Skeletal muscle tissue (tissue), 4 donors: ENCODE results near the gene SEPTIN11. TPM values are rescaled to one million over a fixed set of nuclear protein-coding genes. Genes with fewer than 3 reads are reported as not detected.

Source experiments
- H3K27ac ChIP-seq: one replicate; pipeline ENCODE4 v1.7.0; 2013; ENCODE audit warnings: mild to moderate bottlenecking, low read depth, low read length, inconsistent platforms
- H3K27me3 ChIP-seq, 3 donors: one replicate each; pipeline ENCODE4 v1.7.0; 2013; ENCODE audit warnings: low read length in 3 of 3; ENCODE audit not compliant: control insufficient read depth in 3 of 3, insufficient read depth in 3 of 3
- H3K36me3 ChIP-seq, 3 donors: one replicate each; pipeline ENCODE4 v1.7.0; 2013; ENCODE audit warnings: low read length in 3 of 3; ENCODE audit not compliant: control insufficient read depth in 3 of 3, insufficient read depth in 3 of 3
- H3K4me1 ChIP-seq, 3 donors: one replicate each; pipeline ENCODE4 v1.7.0; 2013; ENCODE audit warnings: low read length in 3 of 3, mild to moderate bottlenecking in 3 of 3; ENCODE audit not compliant: control insufficient read depth in 3 of 3, insufficient read depth in 3 of 3
- H3K4me3 ChIP-seq, 3 donors: one replicate each; pipeline ENCODE4 v1.7.0; 2013; ENCODE audit warnings: low read length in 3 of 3
- H3K9ac ChIP-seq, 3 donors: one replicate each; pipeline ENCODE4 v1.7.0; 2013; ENCODE audit warnings: low read length in 3 of 3, mild to moderate bottlenecking in 3 of 3, moderate library complexity in 2 of 3, low read depth in 1 of 3
- H3K9me3 ChIP-seq, 3 donors: one replicate each; pipeline ENCODE4 v1.7.0; 2013; ENCODE audit warnings: low read length in 3 of 3; ENCODE audit not compliant: control insufficient read depth in 3 of 3
- total RNA-seq: library from RNA; depleted of rRNA; stranded (reverse); fragments of >200 nt; gene quantifications from one replicate; pipeline ENCODE4 v1.2.3, GENCODE V29; 2014
- donor health status: Osteomylitis.

The SEPTIN11 gene
- total RNA-seq: 325 TPM

DNA sequence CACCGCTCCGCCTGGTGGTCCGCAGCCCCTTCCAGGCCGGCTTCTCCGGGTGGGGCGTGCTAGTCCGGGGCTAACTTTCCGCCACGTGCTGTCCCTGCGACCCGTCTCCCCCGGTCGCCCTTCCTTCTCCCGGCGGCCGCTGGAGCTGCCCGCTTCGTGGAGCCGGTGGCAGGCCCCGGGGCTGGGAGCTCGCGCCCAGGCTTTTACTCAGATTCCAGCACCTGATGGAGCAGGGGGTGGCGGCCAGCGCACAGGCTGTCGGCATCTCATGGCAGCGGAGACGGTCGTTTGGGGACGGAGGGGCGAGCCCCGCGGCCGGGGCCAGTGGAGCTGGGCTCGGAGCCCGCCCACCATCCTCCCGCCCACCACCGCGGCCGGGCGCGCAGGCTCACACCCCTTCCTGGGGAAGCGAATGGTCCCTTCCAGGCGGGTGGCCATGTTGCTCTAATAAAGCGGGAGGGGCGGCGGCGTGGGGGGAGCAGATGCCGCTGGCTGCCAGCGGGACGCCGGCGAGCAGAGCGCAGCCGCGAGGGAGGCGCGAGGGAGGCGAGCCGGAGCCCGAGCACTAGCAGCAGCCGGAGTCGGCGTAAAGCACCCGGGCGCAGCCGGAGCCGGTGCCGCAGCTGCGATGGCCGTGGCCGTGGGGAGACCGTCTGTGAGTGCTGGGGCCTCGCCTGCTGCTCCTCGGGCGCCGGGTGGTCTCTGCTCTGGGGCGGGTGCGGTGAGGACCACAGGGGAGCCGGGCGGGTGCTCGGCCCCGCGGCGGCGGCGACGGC is at the start of gene SEPTIN11:
SEPTIN11 (plus strand) TSS at position 477 of the 776 bp plus-strand sequence; CDS start at position 629, 152 bp downstream.
- peak within 1 kb of the TSS; percentile 82 to 84 (median 84) for H3K4me3 ChIP-seq
- H3K9me3 ChIP-seq: no peaks in the 10 kb centered on the region
- peak within 1 kb of the TSS; percentile 84 to 87 (median 86) for H3K9ac ChIP-seq
- H3K27me3 ChIP-seq: no peaks in the 10 kb centered on the region
- peaks cover 11 to 27% (median 11%) of the 10 kb centered on the region in 3 donors for H3K4me1 ChIP-seq
- H3K27ac ChIP-seq: peak within 1 kb of the TSS; percentile 96
- no peaks in the 10 kb centered on the region for H3K36me3 ChIP-seq

GRCh38 chr4:76902233-76902890 is 47.2 kb upstream of the SEPTIN11 start:
- H3K27ac ChIP-seq: no peak overlapping the region
- H3K36me3 ChIP-seq: no peaks in the 10 kb centered on the region
- no peak overlapping the region for H3K9ac ChIP-seq
- H3K27me3 ChIP-seq: peaks cover 7 to 17% (median 15%) of the 10 kb centered on the region in 3 donors
- peaks cover 0 to 5% (median 4%) of the 10 kb centered on the region in 3 donors for H3K4me1 ChIP-seq
- H3K4me3 ChIP-seq: no peak overlapping the region
- peaks cover 0 to 2% (median 0%) of the 10 kb centered on the region in 3 donors for H3K9me3 ChIP-seq

- Histone ChIP-seq H3K27ac (no peak overlapping the region), H3K27me3 (no peaks in the 10 kb centered on the region), H3K9ac (no peak overlapping the region), H3K36me3 (no peaks in the 10 kb centered on the region), H3K9me3 (peaks cover 0 to 5% (median 2%) of the 10 kb centered on the region in 3 donors), H3K4me3 (no peak overlapping the region), H3K4me1 (no peaks in the 10 kb centered on the region)
Measured at GRCh38 chr4:76904646-76905190, 44.8 kb upstream of the SEPTIN11 start.

DNA sequence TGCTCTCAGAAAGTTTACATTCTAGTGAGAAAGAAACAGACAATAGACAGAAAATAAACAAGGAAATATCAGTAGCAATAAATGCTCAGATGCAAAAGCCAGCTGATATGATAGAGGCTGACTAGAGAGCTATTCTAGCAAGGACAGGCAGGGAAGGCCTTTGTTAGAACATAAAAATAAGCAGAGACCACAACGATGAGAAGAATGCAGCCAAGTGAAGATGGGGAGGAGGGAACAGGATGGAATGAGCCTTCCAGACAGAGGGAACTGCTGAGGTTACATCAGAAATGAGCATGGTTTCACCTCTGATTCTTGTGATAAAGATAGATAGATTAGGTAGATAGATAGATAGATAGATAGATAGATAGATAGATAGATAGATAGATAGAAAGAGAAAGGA is 44.0 kb upstream of the SEPTIN11 start:
- Histone ChIP-seq H3K4me3 (no peak overlapping the region), H3K4me1 (no peaks in the 10 kb centered on the region), H3K9me3 (peaks cover 0 to 5% (median 2%) of the 10 kb centered on the region in 3 donors), H3K27ac (no peak overlapping the region), H3K9ac (no peak overlapping the region), H3K27me3 (no peaks in the 10 kb centered on the region), H3K36me3 (no peaks in the 10 kb centered on the region)

GRCh38 chr4:76909711-76910110 is 39.8 kb upstream of the SEPTIN11 start:
- Histone ChIP-seq H3K9ac (no peak overlapping the region), H3K4me3 (no peak overlapping the region), H3K9me3 (peaks cover 0 to 5% (median 2%) of the 10 kb centered on the region in 3 donors), H3K36me3 (no peaks in the 10 kb centered on the region), H3K27ac (no peak overlapping the region), H3K27me3 (no peaks in the 10 kb centered on the region), H3K4me1 (no peaks in the 10 kb centered on the region)

DNA sequence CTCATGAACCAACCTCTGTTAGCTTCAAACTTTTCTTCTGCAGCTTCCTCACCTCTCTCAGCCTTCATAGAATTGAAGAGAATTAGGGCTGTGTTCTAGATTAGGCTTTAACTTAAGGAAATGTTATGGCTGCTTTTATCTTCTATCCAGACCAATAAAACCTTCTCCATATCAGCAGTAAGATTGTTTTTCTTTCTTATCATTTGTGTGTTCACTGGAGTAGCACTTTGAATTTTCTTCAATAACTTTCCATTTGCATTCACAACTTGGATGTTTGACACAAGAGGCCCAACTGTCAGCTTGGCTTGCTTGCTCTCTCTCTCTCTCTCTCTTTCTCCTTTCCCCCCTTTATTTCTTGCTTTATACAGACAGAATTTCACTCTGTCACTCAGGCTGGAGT is 28.8 kb upstream of the SEPTIN11 start:
- H3K4me1 ChIP-seq: no peaks in the 10 kb centered on the region
- no peak overlapping the region for H3K4me3 ChIP-seq
- no peaks in the 10 kb centered on the region for H3K36me3 ChIP-seq

GRCh38 chr4:76923619-76924357 is 25.8 kb upstream of the SEPTIN11 start:
- no peak overlapping the region for H3K9ac ChIP-seq
- H3K36me3 ChIP-seq: no peaks in the 10 kb centered on the region
- no peaks in the 10 kb centered on the region for H3K9me3 ChIP-seq
- no peak overlapping the region for H3K27ac ChIP-seq
- H3K27me3 ChIP-seq: no peaks in the 10 kb centered on the region
- H3K4me3 ChIP-seq: no peak overlapping the region
- no peaks in the 10 kb centered on the region for H3K4me1 ChIP-seq

More for the DNA sequence above, 28.8 kb upstream of the SEPTIN11 start:
- Histone ChIP-seq H3K9me3 (no peaks in the 10 kb centered on the region), H3K27me3 (no peaks in the 10 kb centered on the region), H3K9ac (no peak overlapping the region), H3K27ac (no peak overlapping the region)

DNA sequence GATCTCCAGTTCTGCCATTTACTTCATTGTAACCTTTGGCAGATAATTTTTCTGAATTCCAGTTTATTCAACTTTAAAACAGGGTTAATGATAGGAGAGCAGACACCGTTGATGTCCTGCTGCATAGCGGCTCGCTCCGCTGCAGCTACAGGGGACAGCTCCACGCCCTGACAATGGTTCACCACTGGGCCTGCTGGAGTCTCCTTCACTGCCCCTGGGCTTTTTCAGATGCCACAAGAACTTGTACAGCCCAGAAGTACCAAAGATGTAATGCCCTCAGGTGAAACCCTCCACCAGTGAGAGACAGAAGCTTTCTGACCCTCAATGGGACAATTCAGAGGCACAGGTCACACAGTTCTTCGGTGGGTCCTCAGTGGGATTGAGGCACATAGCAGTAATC is 22.7 kb upstream of the SEPTIN11 start:
- Histone ChIP-seq H3K36me3 (no peaks in the 10 kb centered on the region), H3K9me3 (no peaks in the 10 kb centered on the region), H3K9ac (no peak overlapping the region), H3K4me3 (no peak overlapping the region), H3K4me1 (no peaks in the 10 kb centered on the region), H3K27ac (no peak overlapping the region), H3K27me3 (no peaks in the 10 kb centered on the region)

GRCh38 chr4:76930685-76931084 is 18.9 kb upstream of the SEPTIN11 start:
- Histone ChIP-seq H3K9ac (no peak overlapping the region), H3K27me3 (no peaks in the 10 kb centered on the region), H3K27ac (no peak overlapping the region), H3K4me1 (no peaks in the 10 kb centered on the region), H3K9me3 (no peaks in the 10 kb centered on the region), H3K36me3 (no peaks in the 10 kb centered on the region), H3K4me3 (no peak overlapping the region)
